Esophagus squamous epithelium (tissue), 4 donors: ENCODE measurements around the gene SERPINA1.

ENCODE experiments used
- POLR2A ChIP-seq, 4 donors: fragments of 450-650 bp; IDR thresholded peaks; one replicate each; pipeline ENCODE4 v1.6.1; 2017; ENCODE audit warnings: antibody characterized with exemption in 4 of 4, mild to moderate bottlenecking in 4 of 4, moderate library complexity in 3 of 4
- TF ChIP-seq, protein P1 (sequence below), 6 experiments: fragments of 450-650 bp in 4 of 6; fragments of 200-600 bp in 2 of 6; sonication (generic) in 2 of 6; IDR thresholded peaks; one replicate each; pipeline ENCODE4 v1.5.1; 2016 to 2019; ENCODE audit warnings: antibody characterized with exemption in 6 of 6, mild to moderate bottlenecking in 4 of 6, moderate library complexity in 4 of 6

DNA sequence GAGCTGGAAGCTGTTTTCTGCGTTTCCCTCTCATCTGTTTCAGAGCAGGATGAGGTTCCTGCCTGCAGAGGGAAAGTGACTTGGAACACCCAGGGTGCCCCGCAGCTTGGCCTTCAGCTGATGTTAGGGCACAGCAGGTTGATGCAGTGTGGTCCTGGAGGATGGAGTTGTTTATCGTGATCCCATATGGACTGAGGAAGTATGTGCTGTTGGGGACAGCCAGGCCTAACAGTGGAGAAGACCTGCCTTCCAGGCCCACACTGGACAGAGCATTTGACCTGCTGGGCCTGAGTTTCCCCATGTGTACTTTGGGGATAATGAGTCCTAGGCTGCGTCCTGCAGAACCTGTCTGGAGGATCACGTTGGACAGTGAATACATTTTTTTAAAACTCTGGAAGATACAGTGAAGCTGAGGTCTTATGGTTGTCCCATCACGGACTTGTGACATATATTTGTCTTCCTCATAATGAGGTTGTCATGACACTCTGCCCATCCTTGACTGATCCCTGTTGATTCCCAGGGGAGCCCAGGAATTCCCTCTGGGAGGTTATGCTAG, 12.8 kb downstream of the SERPINA1 start:
- TF ChIP-seq, protein P1, sequence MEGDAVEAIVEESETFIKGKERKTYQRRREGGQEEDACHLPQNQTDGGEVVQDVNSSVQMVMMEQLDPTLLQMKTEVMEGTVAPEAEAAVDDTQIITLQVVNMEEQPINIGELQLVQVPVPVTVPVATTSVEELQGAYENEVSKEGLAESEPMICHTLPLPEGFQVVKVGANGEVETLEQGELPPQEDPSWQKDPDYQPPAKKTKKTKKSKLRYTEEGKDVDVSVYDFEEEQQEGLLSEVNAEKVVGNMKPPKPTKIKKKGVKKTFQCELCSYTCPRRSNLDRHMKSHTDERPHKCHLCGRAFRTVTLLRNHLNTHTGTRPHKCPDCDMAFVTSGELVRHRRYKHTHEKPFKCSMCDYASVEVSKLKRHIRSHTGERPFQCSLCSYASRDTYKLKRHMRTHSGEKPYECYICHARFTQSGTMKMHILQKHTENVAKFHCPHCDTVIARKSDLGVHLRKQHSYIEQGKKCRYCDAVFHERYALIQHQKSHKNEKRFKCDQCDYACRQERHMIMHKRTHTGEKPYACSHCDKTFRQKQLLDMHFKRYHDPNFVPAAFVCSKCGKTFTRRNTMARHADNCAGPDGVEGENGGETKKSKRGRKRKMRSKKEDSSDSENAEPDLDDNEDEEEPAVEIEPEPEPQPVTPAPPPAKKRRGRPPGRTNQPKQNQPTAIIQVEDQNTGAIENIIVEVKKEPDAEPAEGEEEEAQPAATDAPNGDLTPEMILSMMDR (IDR thresholded peaks at IDR 0.05): no peak
- TF ChIP-seq POLR2A (IDR thresholded peaks at IDR 0.05): no peak
